ENCODE data around the gene SLC25A15. TPM values are rescaled to one million over a fixed set of nuclear protein-coding genes. Genes with fewer than 3 reads are reported as not detected.

The SLC25A15 gene
- total RNA-seq, 1 donor from 2014 or later = 18.6 TPM

GRCh38 chr13:40770934-40771618, 18.3 kb upstream of the SLC25A15 start, which contains the start of gene MRPS31:
MRPS31 (minus strand) TSS chr13:40771190; CDS start chr13:40771136, 54 bp downstream.
- Mint-ChIP-seq H3K4me3 (peak within 1 kb of the TSS; percentile 99), H3K36me3 (peaks cover 7% of the 10 kb centered on the region), H3K27ac (peak within 1 kb of the TSS; percentile 99), H3K27me3 (no peaks in the 10 kb centered on the region), H3K9me3 (no peaks in the 10 kb centered on the region), H3K4me1 (ENCODE audit: unreplicated experiment) (peaks cover 14% of the 10 kb centered on the region)
- TF ChIP-seq, protein P1, sequence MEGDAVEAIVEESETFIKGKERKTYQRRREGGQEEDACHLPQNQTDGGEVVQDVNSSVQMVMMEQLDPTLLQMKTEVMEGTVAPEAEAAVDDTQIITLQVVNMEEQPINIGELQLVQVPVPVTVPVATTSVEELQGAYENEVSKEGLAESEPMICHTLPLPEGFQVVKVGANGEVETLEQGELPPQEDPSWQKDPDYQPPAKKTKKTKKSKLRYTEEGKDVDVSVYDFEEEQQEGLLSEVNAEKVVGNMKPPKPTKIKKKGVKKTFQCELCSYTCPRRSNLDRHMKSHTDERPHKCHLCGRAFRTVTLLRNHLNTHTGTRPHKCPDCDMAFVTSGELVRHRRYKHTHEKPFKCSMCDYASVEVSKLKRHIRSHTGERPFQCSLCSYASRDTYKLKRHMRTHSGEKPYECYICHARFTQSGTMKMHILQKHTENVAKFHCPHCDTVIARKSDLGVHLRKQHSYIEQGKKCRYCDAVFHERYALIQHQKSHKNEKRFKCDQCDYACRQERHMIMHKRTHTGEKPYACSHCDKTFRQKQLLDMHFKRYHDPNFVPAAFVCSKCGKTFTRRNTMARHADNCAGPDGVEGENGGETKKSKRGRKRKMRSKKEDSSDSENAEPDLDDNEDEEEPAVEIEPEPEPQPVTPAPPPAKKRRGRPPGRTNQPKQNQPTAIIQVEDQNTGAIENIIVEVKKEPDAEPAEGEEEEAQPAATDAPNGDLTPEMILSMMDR (conservative IDR thresholded peaks at IDR 0.05) = peak; percentile 22
- DNase-seq (ENCODE audit: extremely low spot score, unreplicated experiment) = peak; percentile 96

DNA sequence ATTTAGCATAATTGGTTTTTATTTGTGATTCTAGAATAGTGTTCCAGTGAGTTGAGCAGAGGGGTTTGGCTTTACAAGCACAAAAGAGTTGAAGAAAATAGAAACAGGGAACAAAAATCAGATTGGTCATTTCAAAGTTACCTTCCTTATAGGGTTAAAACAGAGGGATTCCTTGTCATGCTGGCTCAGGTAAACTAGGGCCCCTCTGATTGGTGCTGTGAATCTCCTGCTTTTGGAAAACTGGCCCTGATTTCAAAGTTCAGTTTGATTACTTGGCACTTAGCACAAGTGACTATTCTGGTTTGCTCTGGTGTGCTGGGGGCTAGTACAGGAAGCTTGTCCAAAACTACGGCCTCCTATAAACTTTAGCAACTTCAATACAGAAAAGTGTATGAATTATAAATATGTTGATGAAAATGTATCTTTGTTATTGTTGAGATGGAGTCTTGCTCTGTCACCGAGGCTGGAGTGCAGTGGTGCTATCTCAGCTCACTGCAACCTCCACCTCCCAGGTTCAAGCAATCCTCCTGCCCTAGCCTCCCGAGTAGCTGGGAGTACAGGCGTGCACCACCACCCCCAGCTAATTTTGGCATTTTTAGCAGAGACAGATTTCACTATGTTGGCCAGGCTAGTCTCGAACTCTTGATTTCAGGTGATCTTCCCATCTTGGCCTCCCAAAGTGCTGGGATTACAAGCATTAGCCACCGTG, 16.5 kb upstream of the SLC25A15 start:
- no peak overlapping the region for H3K27ac Mint-ChIP-seq
- H3K4me1 Mint-ChIP-seq (ENCODE audit: unreplicated experiment) = peaks cover 22% of the 10 kb centered on the region
- H3K36me3 Mint-ChIP-seq = peaks cover 7% of the 10 kb centered on the region
- H3K9me3 Mint-ChIP-seq = no peaks in the 10 kb centered on the region
- H3K4me3 Mint-ChIP-seq = peak overlapping the region; percentile 38
- H3K27me3 Mint-ChIP-seq = no peaks in the 10 kb centered on the region
- DNase-seq (ENCODE audit: extremely low spot score, unreplicated experiment) = no peak
- TF ChIP-seq, protein P1 (conservative IDR thresholded peaks at IDR 0.05) = no peak

DNA sequence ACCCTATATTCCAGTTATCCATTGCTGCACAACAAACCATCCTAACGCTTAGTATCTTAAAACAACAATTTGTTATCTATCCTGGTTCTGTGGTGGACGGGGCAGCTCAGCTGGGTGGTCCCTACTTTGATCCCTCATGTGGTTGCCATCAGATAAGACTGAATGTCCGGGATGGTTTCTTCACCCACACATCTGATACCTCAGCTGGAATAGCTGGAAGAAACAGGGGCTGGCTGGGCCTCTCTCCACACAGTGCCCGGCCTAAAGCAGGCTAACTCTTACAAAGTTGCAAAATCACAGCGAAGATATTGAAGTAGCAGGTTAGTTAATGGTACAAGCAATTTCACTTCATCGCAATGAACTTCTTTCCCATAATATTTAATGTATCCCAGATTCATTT, 14.7 kb upstream of the SLC25A15 start:
- H3K4me3 Mint-ChIP-seq = no peak overlapping the region

GRCh38 chr13:40776232-40776631, 13.2 kb upstream of the SLC25A15 start:
- H3K27me3 Mint-ChIP-seq = no peaks in the 10 kb centered on the region

More for the DNA sequence above, 14.7 kb upstream of the SLC25A15 start:
- Mint-ChIP-seq H3K36me3 (peaks cover 6% of the 10 kb centered on the region), H3K4me1 (ENCODE audit: unreplicated experiment) (peaks cover 16% of the 10 kb centered on the region), H3K9me3 (no peaks in the 10 kb centered on the region), H3K27ac (no peak overlapping the region), H3K27me3 (no peaks in the 10 kb centered on the region)
- TF ChIP-seq, protein P1 (conservative IDR thresholded peaks at IDR 0.05) = no peak
- no peak for DNase-seq (ENCODE audit: extremely low spot score, unreplicated experiment)

GRCh38 chr13:40776681-40777165, 12.7 kb upstream of the SLC25A15 start:
- no peak for DNase-seq (ENCODE audit: extremely low spot score, unreplicated experiment)
- Mint-ChIP-seq H3K4me3 (no peak overlapping the region), H3K9me3 (no peaks in the 10 kb centered on the region), H3K27ac (peak overlapping the region; percentile 26), H3K36me3 (no peaks in the 10 kb centered on the region), H3K4me1 (ENCODE audit: unreplicated experiment) (peaks cover 9% of the 10 kb centered on the region), H3K27me3 (no peaks in the 10 kb centered on the region)
- TF ChIP-seq, protein P1 (conservative IDR thresholded peaks at IDR 0.05) = no peak

More at GRCh38 chr13:40776232-40776631, 13.2 kb upstream of the SLC25A15 start:
- no peak for DNase-seq (ENCODE audit: extremely low spot score, unreplicated experiment)
- Mint-ChIP-seq H3K27ac (no peak overlapping the region), H3K9me3 (no peaks in the 10 kb centered on the region), H3K4me1 (ENCODE audit: unreplicated experiment) (peaks cover 9% of the 10 kb centered on the region), H3K36me3 (no peaks in the 10 kb centered on the region), H3K4me3 (no peak overlapping the region)
- TF ChIP-seq, protein P1 (conservative IDR thresholded peaks at IDR 0.05) = no peak
